Hindlimb muscle (tissue), 1 donor: ENCODE data around the gene HMCN1. TPM values are rescaled to one million over a fixed set of nuclear protein-coding genes. Genes with fewer than 3 reads are reported as not detected.
"Not testable (repeated sequence)": the region's sequence is repeated elsewhere in the genome, so short reads cannot be mapped to it uniquely, and the experiment has no call there.

ENCODE experiments used
- DNase-seq: peaks from one replicate; pipeline ENCODE4 v3.0.0-alpha.2; 2013
- polyA plus RNA-seq: library from polyadenylated mRNA; unstranded; fragments of 120-200 nt; gene quantifications from one replicate; pipeline ENCODE4 v1.2.1, GENCODE V29; 2013; ENCODE audit not compliant: insufficient read length

The HMCN1 gene
- polyA plus RNA-seq, 1 donor: 3.9 TPM

GRCh38 chr1:185856482-185856881, 122.3 kb downstream of the HMCN1 start:
- DNase-seq: no peak

GRCh38 chr1:185857442-185857841, 123.3 kb downstream of the HMCN1 start:
- no peak for DNase-seq

- no peak for DNase-seq
Observed at GRCh38 chr1:185860311-185860710, 126.1 kb downstream of the HMCN1 start.

- no peak for DNase-seq
Observed at GRCh38 chr1:185860859-185861258, 126.7 kb downstream of the HMCN1 start.

GRCh38 chr1:185861630-185862029, 127.4 kb downstream of the HMCN1 start:
- no peak for DNase-seq

- no peak for DNase-seq
Observed at GRCh38 chr1:185862235-185862634, 128.0 kb downstream of the HMCN1 start.

GRCh38 chr1:185864331-185864730, 130.1 kb downstream of the HMCN1 start:
- no peak for DNase-seq

GRCh38 chr1:185864889-185865517, 130.8 kb downstream of the HMCN1 start:
- no peak for DNase-seq

GRCh38 chr1:185869590-185869989, 135.4 kb downstream of the HMCN1 start:
- no peak for DNase-seq

GRCh38 chr1:185871627-185872150, 137.5 kb downstream of the HMCN1 start:
- DNase-seq: no peak

- DNase-seq: no peak
Observed at GRCh38 chr1:185874246-185874645, 140.1 kb downstream of the HMCN1 start.

GRCh38 chr1:185880330-185880729, 146.1 kb downstream of the HMCN1 start:
- no peak for DNase-seq

- no peak for DNase-seq
Observed at GRCh38 chr1:185880779-185881333, 146.7 kb downstream of the HMCN1 start.

- DNase-seq: no peak
Observed at GRCh38 chr1:185886046-185886445, 151.9 kb downstream of the HMCN1 start.

- no peak for DNase-seq
Observed at GRCh38 chr1:185886671-185887070, 152.5 kb downstream of the HMCN1 start.

- DNase-seq: not testable (repeated sequence)
Observed at GRCh38 chr1:185892831-185893403, 158.7 kb downstream of the HMCN1 start.

- DNase-seq: no peak
Observed at GRCh38 chr1:185894791-185895190, 160.6 kb downstream of the HMCN1 start.

GRCh38 chr1:185895208-185895900, 161.2 kb downstream of the HMCN1 start:
- no peak for DNase-seq

GRCh38 chr1:185896863-185897262, 162.7 kb downstream of the HMCN1 start:
- DNase-seq: no peak

- no peak for DNase-seq
Observed at GRCh38 chr1:185906186-185906585, 172.0 kb downstream of the HMCN1 start.

- no peak for DNase-seq
Observed at GRCh38 chr1:185907246-185907645, 173.1 kb downstream of the HMCN1 start.

GRCh38 chr1:185911978-185912377, 177.8 kb downstream of the HMCN1 start:
- DNase-seq: no peak

GRCh38 chr1:185912504-185912903, 178.3 kb downstream of the HMCN1 start:
- no peak for DNase-seq
